Loucy (cell line): ENCODE data around the gene FOXA2.

Experiments used
- H2AFZ ChIP-seq: fragments of 200-600 bp; sonication (generic); 2 replicates; pipeline ENCODE4 v1.6.0; 2016; ENCODE audit warnings: antibody characterized with exemption, mild to moderate bottlenecking, low read length, moderate library complexity
- H3F3A ChIP-seq: fragments of 200-600 bp; 2 replicates; pipeline ENCODE4 v1.6.0; 2016; ENCODE audit warnings: antibody characterized with exemption, low read depth, mild to moderate bottlenecking
- H3K27me3 ChIP-seq: fragments of 200-600 bp; sonication (generic); 2 replicates; pipeline ENCODE4 v1.6.1; 2014; ENCODE audit warnings: low read length, mild to moderate bottlenecking; ENCODE audit not compliant: insufficient read depth, poor library complexity, severe bottlenecking
- H3K36me3 ChIP-seq: fragments of 200-600 bp; sonication (generic); 2 replicates; pipeline ENCODE4 v1.6.1; 2016; ENCODE audit warnings: low read length; ENCODE audit not compliant: insufficient read depth
- H3K4me1 ChIP-seq: fragments of 200-600 bp; sonication (generic); 2 replicates; pipeline ENCODE4 v1.5.1; 2014; ENCODE audit warnings: low read length, mild to moderate bottlenecking; ENCODE audit not compliant: insufficient read depth, poor library complexity, severe bottlenecking
- H3K4me2 ChIP-seq: fragments of 200-600 bp; sonication (generic); 2 replicates; pipeline ENCODE4 v1.6.0; 2014; ENCODE audit warnings: antibody characterized with exemption, low read length, low read depth, mild to moderate bottlenecking; ENCODE audit not compliant: poor library complexity, severe bottlenecking
- H3K4me3 ChIP-seq: fragments of 200-600 bp; sonication (generic); 2 replicates; pipeline ENCODE4 v1.5.1; 2014; ENCODE audit warnings: low read length, mild to moderate bottlenecking, mixed read lengths; ENCODE audit not compliant: poor library complexity, severe bottlenecking
- H3K79me2 ChIP-seq: fragments of 200-600 bp; sonication (generic); 2 replicates; pipeline ENCODE4 v1.6.1; 2014; ENCODE audit warnings: low read length; ENCODE audit not compliant: insufficient read depth
- H3K9ac ChIP-seq: fragments of 200-600 bp; sonication (generic); 2 replicates; pipeline ENCODE4 v1.6.0; 2014; ENCODE audit warnings: mild to moderate bottlenecking, low read depth, low read length, moderate library complexity; ENCODE audit not compliant: poor library complexity, severe bottlenecking
- H3K9me2 ChIP-seq: fragments of 200-600 bp; sonication (generic); replicated peaks from 2 replicates; pipeline ENCODE4 v1.6.1; 2016; ENCODE audit warnings: low read depth, low read length, mixed read lengths
- H3K9me3 ChIP-seq: fragments of 200-600 bp; sonication (generic); 2 replicates; pipeline ENCODE4 v1.6.1; 2014; ENCODE audit warnings: mild to moderate bottlenecking, antibody characterized with exemption, low read length, low read depth; ENCODE audit not compliant: insufficient read depth
- H4K20me1 ChIP-seq: fragments of 200-600 bp; sonication (generic); 2 replicates; pipeline ENCODE4 v1.6.0; 2014; ENCODE audit warnings: antibody characterized with exemption, low read length, mild to moderate bottlenecking; ENCODE audit not compliant: insufficient read depth, poor library complexity, severe bottlenecking
- CTCF ChIP-seq: fragments of 200-600 bp; sonication (generic); conservative IDR thresholded peaks from 2 replicates; pipeline ENCODE4 v1.5.1; 2014; ENCODE audit warnings: mild to moderate bottlenecking, antibody characterized with exemption, low read length
- EZH2phosphoT487 ChIP-seq: fragments of 200-600 bp; IDR thresholded peaks from 2 replicates; pipeline ENCODE4 v1.6.1; 2018; ENCODE audit warnings: antibody characterized with exemption, mild to moderate bottlenecking, moderate library complexity, borderline replicate concordance

The FOXA2 gene

GRCh38 chr20:22557403-22558276 is 26.7 kb downstream of the FOXA2 start:
- TF ChIP-seq CTCF (no peak), EZH2phosphoT487 (no peak)
- no peaks in the 10 kb centered on the region for H3K9me2 ChIP-seq
- no peaks in the 10 kb centered on the region for H3K4me1 ChIP-seq
- no peaks in the 10 kb centered on the region for H3K36me3 ChIP-seq
- H3K79me2 ChIP-seq = no peaks in the 10 kb centered on the region
- no peak overlapping the region for H2AFZ ChIP-seq
- H3K9ac ChIP-seq = no peak overlapping the region
- H3F3A ChIP-seq = no peaks in the 10 kb centered on the region
- H3K4me2 ChIP-seq = no peak overlapping the region
- H3K9me3 ChIP-seq = no peaks in the 10 kb centered on the region
- no peaks in the 10 kb centered on the region for H4K20me1 ChIP-seq
- H3K27me3 ChIP-seq = no peaks in the 10 kb centered on the region
- H3K4me3 ChIP-seq = no peak overlapping the region

- Histone ChIP-seq H3K9me3 (no peaks in the 10 kb centered on the region), H3K4me1 (no peaks in the 10 kb centered on the region), H3K27me3 (no peaks in the 10 kb centered on the region), H3K4me3 (no peak overlapping the region), H3K36me3 (no peaks in the 10 kb centered on the region), H3K4me2 (no peak overlapping the region), H4K20me1 (no peaks in the 10 kb centered on the region), H3K79me2 (no peaks in the 10 kb centered on the region), H2AFZ (no peak overlapping the region), H3K9me2 (no peaks in the 10 kb centered on the region), H3F3A (no peaks in the 10 kb centered on the region), H3K9ac (no peak overlapping the region)
- TF ChIP-seq EZH2phosphoT487 (no peak), CTCF (no peak)
These were observed 27.8 kb downstream of the FOXA2 start for GRCh38 chr20:22556565-22557056.

DNA sequence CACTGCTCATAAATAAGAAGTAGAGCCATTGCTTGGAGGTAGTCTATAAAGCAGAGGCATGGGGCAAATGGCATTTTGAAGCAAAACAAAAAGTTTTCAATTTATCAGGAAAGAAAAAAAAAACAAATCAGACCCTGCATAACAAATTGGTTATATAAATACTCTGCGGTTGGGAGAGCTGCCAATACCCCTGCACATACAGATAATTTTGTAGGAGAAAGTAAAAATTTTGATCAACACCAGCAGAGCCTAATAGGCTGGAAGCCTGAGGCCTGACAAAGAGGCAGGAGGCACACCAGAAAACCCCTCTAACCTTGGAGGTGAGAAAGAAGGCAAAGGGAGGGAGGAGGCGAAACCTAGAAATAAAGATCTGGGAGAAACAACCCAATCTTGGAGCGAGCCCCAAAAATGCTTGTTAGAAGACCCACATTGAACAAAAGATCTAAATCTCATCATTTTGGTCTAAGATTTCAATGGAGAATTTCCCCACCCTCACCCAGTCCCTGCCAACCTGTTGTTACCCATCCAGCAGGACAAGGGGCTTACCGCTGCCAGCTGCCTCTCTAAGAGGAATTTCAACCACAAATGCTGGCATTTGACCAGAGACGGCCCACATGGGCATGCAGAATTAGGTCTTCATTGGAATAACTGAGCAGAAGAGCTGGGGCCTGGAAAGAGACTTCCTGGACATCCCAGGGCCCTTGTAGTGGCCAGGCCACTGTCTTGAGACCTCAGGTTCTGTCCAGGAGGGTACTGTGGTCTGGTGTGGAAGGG is 28.4 kb downstream of the FOXA2 start:
- Histone ChIP-seq H3K9me2 (no peaks in the 10 kb centered on the region), H3K36me3 (no peaks in the 10 kb centered on the region), H3K9ac (no peak overlapping the region), H3K4me3 (no peak overlapping the region), H3K4me1 (no peaks in the 10 kb centered on the region), H3K4me2 (no peak overlapping the region), H4K20me1 (no peaks in the 10 kb centered on the region), H3K27me3 (no peaks in the 10 kb centered on the region), H3F3A (no peaks in the 10 kb centered on the region), H3K79me2 (no peaks in the 10 kb centered on the region), H3K9me3 (no peaks in the 10 kb centered on the region), H2AFZ (no peak overlapping the region)
- TF ChIP-seq EZH2phosphoT487 (no peak), CTCF (no peak)
